K562 (cell line): ENCODE results near the gene SF3B4. TPM values are rescaled to one million over a fixed set of nuclear protein-coding genes. Genes with fewer than 3 reads are reported as not detected.

ENCODE experiments used
- ATAC-seq: fragments of 200-7000 bp; cut with Tn5 transposase; 3 replicates; pipeline ENCODE4 v1.9.1; 2020; ENCODE audit warnings: moderate library complexity
- BruUV-seq: library from RNA; stranded (reverse); fragments of 400-500 nt; replicated peaks from 2 replicates; lab custom pipeline; 2021; lab: Mats Ljungman, UMichigan
- CTCF ChIA-PET: fragments of 300-600 bp; formaldehyde crosslinking; extraction: SDS; loops from one replicate; lab custom pipeline; 2021; ENCODE audit warnings: low intra/inter-chr PET ratio; lab: Yijun Ruan, JAX
- POLR2A ChIA-PET: fragments of 300-600, 350-650 bp; sonication (Branson Sonifier 250); formaldehyde crosslinking; extraction: SDS; loops from one replicate; lab custom pipeline; 2021; ENCODE audit warnings: antibody characterized with exemption, inconsistent platforms; lab: Yijun Ruan, JAX
- DNase-seq, 4 experiments: peaks; one replicate each; pipeline versions ENCODE4 v3.0.0 to v3.0.0-alpha.2; 2011 to 2018; ENCODE audit warnings: low spot score in 3 of 4, mixed read lengths in 3 of 4; ENCODE audit errors: extremely low read depth in 1 of 4
- FAIRE-seq: peaks from 2 replicates; lab custom pipeline; 2011; peaks lifted over from hg19 to GRCh38; lab: Jason Lieb, UNC
- H2AFZ ChIP-seq: 2 replicates; pipeline ENCODE4 v1.6.0; 2011; ENCODE audit warnings: low read depth, low read length, control low read depth, inconsistent platforms
- H3K27ac ChIP-seq: fragments of 200-600 bp; 3 replicates; pipeline ENCODE4 v1.8.0; 2011; ENCODE audit warnings: low read depth, mild to moderate bottlenecking, control low read depth, inconsistent platforms, low read length, moderate library complexity, mixed read lengths; ENCODE audit errors: extremely low read depth
- H3K27me3 ChIP-seq, 2 experiments: fragments of 300-600 bp in 1 of 2; 2 replicates in 1 of 2; 3 replicates in 1 of 2; pipeline versions ENCODE4 v1.6.0 to v1.8.0; 2011; ENCODE audit warnings: inconsistent platforms in 2 of 2, low read length in 2 of 2, mild to moderate bottlenecking in 1 of 2, mixed read lengths in 1 of 2, moderate library complexity in 1 of 2; ENCODE audit not compliant: control insufficient read depth in 2 of 2, insufficient read depth in 2 of 2
- H3K36me3 ChIP-seq: fragments of 300-600 bp; 3 replicates; pipeline ENCODE4 v1.8.0; 2011; ENCODE audit warnings: mild to moderate bottlenecking, low read length, inconsistent platforms; ENCODE audit not compliant: control insufficient read depth, insufficient read depth
- H3K4me1 ChIP-seq, 2 experiments: fragments of 200-600 bp in 1 of 2; replicated peaks in 1 of 2; 2 replicates in 1 of 2; 3 replicates in 1 of 2; pipeline versions ENCODE4 v1.5.1 to v1.8.0; 2011; ENCODE audit warnings: inconsistent platforms in 2 of 2, low read length in 2 of 2, mild to moderate bottlenecking in 1 of 2, mixed read lengths in 1 of 2, moderate library complexity in 1 of 2; ENCODE audit not compliant: control insufficient read depth in 2 of 2, insufficient read depth in 2 of 2
- H3K4me2 ChIP-seq: 2 replicates; pipeline ENCODE4 v1.6.1; 2011; ENCODE audit warnings: low read length, control low read depth, inconsistent platforms, mixed read lengths; ENCODE audit not compliant: insufficient read depth
- H3K4me3 ChIP-seq: fragments of 200-600 bp; sonication (generic), shearing (Covaris generic); 2 replicates; pipeline ENCODE4 v1.5.1; 2016; ENCODE audit warnings: control low read depth, inconsistent platforms
- H3K79me2 ChIP-seq: fragments of 200-600 bp; 3 replicates; pipeline ENCODE4 v1.8.0; 2011; ENCODE audit warnings: low read length, inconsistent platforms; ENCODE audit not compliant: control insufficient read depth, insufficient read depth
- H3K9ac ChIP-seq, 2 experiments: 2 replicates each; pipeline versions ENCODE4 v1.6.0 to v1.6.1; 2011; ENCODE audit warnings: low read depth in 2 of 2, low read length in 2 of 2, control low read depth in 1 of 2, inconsistent platforms in 1 of 2, mild to moderate bottlenecking in 1 of 2, mixed read lengths in 1 of 2; ENCODE audit not compliant: insufficient read depth in 1 of 2
- H3K9me1 ChIP-seq: one replicate; pipeline ENCODE4 v1.6.0; 2011; ENCODE audit warnings: inconsistent platforms, mild to moderate bottlenecking, low read length, moderate library complexity; ENCODE audit not compliant: control insufficient read depth, insufficient read depth
- H3K9me3 ChIP-seq: replicated peaks from 2 replicates; pipeline ENCODE4 v1.5.1; 2011; ENCODE audit warnings: low read depth, low read length, inconsistent platforms; ENCODE audit not compliant: control insufficient read depth, insufficient read depth
- H4K20me1 ChIP-seq: replicated peaks from 2 replicates; pipeline ENCODE4 v1.6.1; 2011; ENCODE audit warnings: low read length, inconsistent platforms, mixed read lengths; ENCODE audit not compliant: control insufficient read depth, insufficient read depth
- HMG20B ChIP-seq: fragments of 250-450 bp; sonication (Bioruptor Pico); IDR thresholded peaks from 2 replicates; pipeline ENCODE4 v1.5.0; 2021; ENCODE audit warnings: mild to moderate bottlenecking
- JUND ChIP-seq, 2 experiments: IDR thresholded peaks; 2 replicates in 1 of 2; 3 replicates in 1 of 2; pipeline ENCODE4 v1.6.1; 2011; ENCODE audit warnings: borderline replicate concordance in 2 of 2, low read depth in 2 of 2, low read length in 2 of 2, improper control_type of control experiment in 1 of 2, missing biosample characterization in 1 of 2, missing genetic modification characterization in 1 of 2, missing genetic modification reagents in 1 of 2
- MEIS2 ChIP-seq: fragments of 450-650 bp; IDR thresholded peaks from 2 replicates; pipeline ENCODE4 v1.6.1; 2014; ENCODE audit warnings: mild to moderate bottlenecking; ENCODE audit not compliant: partially characterized antibody
- MYNN ChIP-seq, 2 experiments: sonication (generic); formaldehyde crosslinking in 1 of 2; IDR thresholded peaks; 2 replicates each; pipeline versions ENCODE4 v1.5.0 to v1.6.1; 2016 to 2020; ENCODE audit warnings: antibody characterized with exemption in 1 of 2, missing genetic modification reagents in 1 of 2
- PRDM10 ChIP-seq: fragments of 450-650 bp; IDR thresholded peaks from 2 replicates; pipeline ENCODE4 v1.6.1; 2018; ENCODE audit not compliant: partially characterized antibody
- PRPF4 ChIP-seq: fragments of 200-400 bp; formaldehyde crosslinking; IDR thresholded peaks from one replicate; pipeline ENCODE4 v1.6.1; 2017; ENCODE audit warnings: low read length, low read depth, mild to moderate bottlenecking; ENCODE audit not compliant: insufficient read depth, poor library complexity, severe bottlenecking
- RREB1 ChIP-seq: fragments of 250-450 bp; sonication (Bioruptor Pico); IDR thresholded peaks from 2 replicates; pipeline ENCODE4 v1.4.0; 2020
- SMARCB1 ChIP-seq: IDR thresholded peaks from 2 replicates; pipeline ENCODE4 v1.6.1; 2011; ENCODE audit warnings: improper control_type of control experiment, low read depth; ENCODE audit not compliant: insufficient read length
- TAF1 ChIP-seq: IDR thresholded peaks from 2 replicates; pipeline ENCODE4 v1.6.1; 2011; ENCODE audit warnings: mild to moderate bottlenecking, low read length, moderate library complexity; ENCODE audit not compliant: insufficient read depth, control insufficient read depth, severe bottlenecking; ENCODE audit errors: extremely low read depth
- TAL1 ChIP-seq: fragments of 450-650 bp; IDR thresholded peaks from 2 replicates; pipeline ENCODE4 v1.6.1; 2016; ENCODE audit warnings: mild to moderate bottlenecking
- TCF7L2 ChIP-seq: fragments of 150-350 bp; IDR thresholded peaks from 2 replicates; pipeline ENCODE4 v1.6.1; 2016; ENCODE audit warnings: low read depth, mild to moderate bottlenecking, low read length, moderate library complexity
- XRCC5 ChIP-seq: fragments of 200-400 bp; formaldehyde crosslinking; IDR thresholded peaks from 2 replicates; pipeline ENCODE4 v1.6.1; 2017; ENCODE audit warnings: low read depth, mild to moderate bottlenecking, low read length
- ZFPM2 ChIP-seq: fragments of 250-450 bp; sonication (Bioruptor Pico); IDR thresholded peaks from 2 replicates; pipeline ENCODE4 v1.5.1; 2022; ENCODE audit warnings: mild to moderate bottlenecking
- WGBS: fragments of 100-300 bp; shearing (Covaris generic); methylation state at CpG from one replicate; pipeline ENCODE4 v1.1.6; 2016; ENCODE audit warnings: low coverage, mixed read lengths; ENCODE audit not compliant: insufficient coverage; ENCODE audit errors: missing lambda C conversion rate; 5-methylcytosine and 5-hydroxymethylcytosine counted together
- in situ Hi-C: fragments of 300-500 bp; cut with MboI; formaldehyde crosslinking; loops from 4 replicates; pipeline ENCODE4 v1.15.0; 2018; ENCODE audit warnings: inconsistent platforms, mixed read lengths
- intact Hi-C: fragments of 100-400 bp; cut with micrococcal nuclease; formaldehyde crosslinking; loops from 2 replicates; pipeline ENCODE4 v1.14.2; 2022
- polyA plus RNA-seq, 8 experiments: library from polyadenylated mRNA; depleted of rRNA in 4 of 8; stranded (reverse) in 5 of 8; unstranded in 3 of 8; fragments of >200 nt; fragmentation: Nextera tagmentation in 2 of 8; fragmentation: Illumina TruSeq in 1 of 8; extraction: Ambion mirVana in 2 of 8; extraction: Trizol in 1 of 8; gene quantifications; 2 replicates each; pipeline versions ENCODE4 v1.2.1 to v1.2.3, GENCODE V29; 2011 to 2014; ENCODE audit warnings: inconsistent platforms in 1 of 8, missing spikeins in 1 of 8
- total RNA-seq, 7 experiments: library from RNA; depleted of rRNA in 6 of 7; stranded (reverse); fragments of >200 nt in 6 of 7; fragmentation: Illumina TruSeq in 2 of 7; extraction: Trizol in 2 of 7; gene quantifications; 2 replicates each; pipeline versions ENCODE4 v1.2.1 to v1.2.3, GENCODE V29; 2011 to 2021; ENCODE audit warnings: low replicate concordance in 1 of 7

Gene SF3B4
- total and polyA plus RNA-seq, 9 of the 15 experiments (the other 6 are each of a cell fraction or from before 2014, with no cell fraction given), result 3.0 to 88.0 (median 26.1) TPM

GRCh38 chr1:149949911-149950310, 22.3 kb upstream of the SF3B4 start:
- POLR2A ChIA-PET, result interaction anchor here (0.6 to 1.0 kb wide), 2 partner anchors 38 to 85 kb away, joined by 3 to 4 read pairs; no protein-coding TSS in a partner anchor
- no peak for DNase-seq
- Histone ChIP-seq H3K79me2 (no peaks in the 10 kb centered on the region), H3K27me3 (no peaks in the 10 kb centered on the region), H3K4me1 (no peaks in the 10 kb centered on the region), H2AFZ (no peak overlapping the region), H3K9me3 (no peaks in the 10 kb centered on the region), H4K20me1 (no peaks in the 10 kb centered on the region), H3K4me2 (no peak overlapping the region), H3K9ac (no peak overlapping the region), H3K9me1 (no peaks in the 10 kb centered on the region), H3K36me3 (peaks cover 36% of the 10 kb centered on the region), H3K4me3 (no peak overlapping the region), H3K27ac (no peak overlapping the region)
- no peak for ATAC-seq
- in situ Hi-C loops, result no loop called here
- no TSS peak for BruUV-seq
- FAIRE-seq, result no peak
- 77% methylated on average over 6 of the region's 6 CpGs for WGBS
- intact Hi-C loops, result no loop called here
- CTCF ChIA-PET, result no interaction called here
- TF ChIP-seq JUND (IDR thresholded peaks at IDR 0.05; ENCODE audit: borderline replicate concordance, low read depth, low read length) (no peak), JUND (tag; IDR thresholded peaks at IDR 0.05; ENCODE audit: borderline replicate concordance, low read depth, low read length) (no peak), HMG20B (CRISPR knock-in tag) (no peak), MYNN (IDR thresholded peaks at IDR 0.05) (no peak), MYNN (CRISPR knock-in tag; IDR thresholded peaks at IDR 0.05) (no peak), PRPF4 (no peak), TCF7L2 (no peak), XRCC5 (no peak), ZFPM2 (CRISPR knock-in tag) (no peak), TAF1 (no peak), TAL1 (no peak), PRDM10 (no peak), MEIS2 (no peak), SMARCB1 (no peak), RREB1 (CRISPR knock-in tag) (no peak)
